ENCODE results near the gene USP7. TPM values are rescaled to one million over a fixed set of nuclear protein-coding genes. Genes with fewer than 3 reads are reported as not detected.

The USP7 gene
- polyA plus RNA-seq (2013): 79.1 TPM

DNA sequence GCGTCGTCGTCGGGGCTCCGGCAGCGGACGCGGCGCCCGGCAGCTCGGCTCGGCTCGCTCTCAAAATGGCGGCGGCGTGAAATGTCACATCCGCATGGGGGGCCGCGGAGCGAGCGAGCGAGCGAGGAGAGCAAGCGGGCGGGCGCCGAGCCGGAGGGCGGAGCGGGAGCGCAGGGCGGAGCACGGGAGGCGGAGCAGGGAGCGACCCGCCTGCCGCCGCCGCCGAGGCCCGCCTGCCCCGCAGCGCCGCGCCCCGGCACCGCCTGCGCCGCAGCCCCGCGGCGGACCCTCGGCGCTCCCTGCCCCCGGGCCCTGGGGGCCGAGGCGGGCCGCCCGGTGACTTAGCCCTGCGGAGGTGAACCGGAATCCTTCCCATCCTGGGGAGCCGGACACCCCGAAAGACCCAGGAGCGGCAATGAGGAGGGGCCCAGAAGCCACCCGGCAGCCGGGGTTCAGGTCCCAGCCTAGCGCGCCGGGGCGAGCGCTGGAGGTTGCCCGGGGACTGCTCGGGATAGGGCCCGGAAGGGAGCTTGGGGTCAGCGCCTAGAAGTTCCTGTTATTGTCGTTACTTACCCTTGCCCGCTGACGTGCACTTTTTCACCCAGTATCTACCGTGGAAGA is at the start of gene USP7:
TSS of gene USP7 (minus strand) at position 86 of the 621 bp plus-strand sequence. CDS start 621 bp downstream, outside the sequence.
- CTCF ChIA-PET: no interaction called here

DNA sequence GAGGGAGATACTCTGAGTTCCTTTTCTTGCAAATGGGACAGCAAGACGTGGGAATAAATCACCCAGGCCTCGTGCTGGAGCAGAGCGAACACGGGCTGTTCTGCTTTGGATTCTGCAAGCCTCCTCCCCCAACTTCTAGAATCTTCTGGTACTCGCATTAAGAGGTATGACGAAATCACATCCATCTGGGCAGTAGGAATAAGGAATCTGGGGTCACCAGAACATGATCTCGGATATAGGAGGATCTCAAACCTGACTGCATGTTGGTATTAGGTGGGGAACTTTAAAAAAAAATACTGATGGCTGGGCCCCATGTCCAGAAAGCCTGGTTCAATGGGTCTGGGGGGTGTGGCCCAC is 49.8 kb upstream of the USP7 start:
- WGBS (ENCODE audit: insufficient coverage): 49% methylated on average over 7 of the region's 7 CpGs
- H3K27me3 ChIP-seq (replicated peaks in 2 of 5; ENCODE audit: control insufficient read depth in 4 of 5, insufficient read depth in 5 of 5, low read length in 4 of 5): no peaks in the 10 kb centered on the region
- POLR2A ChIA-PET: no interaction called here
- CTCF ChIA-PET: interaction anchor here (0.7 to 2.1 kb wide), 7 partner anchors 16 to 126 kb away, joined by 3 to 8 read pairs (median 3); no protein-coding TSS in a partner anchor
- H3K36me3 ChIP-seq (ENCODE audit: control insufficient read depth in 4 of 4, insufficient read depth in 4 of 4, low read length in 3 of 4): no peaks in the 10 kb centered on the region
- no peak overlapping the region for H3K4me3 ChIP-seq (ENCODE audit: control insufficient read depth in 1 of 7, extremely low read depth in 1 of 7, insufficient read depth in 4 of 7, low read depth in 2 of 7, low read length in 6 of 7)
- peaks cover 0 to 13% (median 6%) of the 10 kb centered on the region in 5 experiments for H3K9me3 ChIP-seq (ENCODE audit: control extremely low read depth in 1 of 5, control insufficient read depth in 4 of 5, insufficient read depth in 2 of 5, low read depth in 1 of 5, low read length in 4 of 5)
- no peak overlapping the region for H3K27ac ChIP-seq (ENCODE audit: insufficient read depth in 1 of 2, low read depth in 1 of 2, low read length in 2 of 2, poor library complexity in 1 of 2, severe bottlenecking in 2 of 2)
- peaks cover 0 to 5% (median 4%) of the 10 kb centered on the region in 4 experiments for H3K4me1 ChIP-seq (ENCODE audit: control extremely low read depth in 1 of 4, control insufficient read depth in 4 of 4, insufficient read depth in 4 of 4, low read length in 3 of 4)
- DNase-seq: no peak

More for the DNA sequence above, at the start of gene USP7:
- WGBS (ENCODE audit: insufficient coverage): under 1% methylated on average over 78 of the region's 79 CpGs
- POLR2A ChIA-PET: interaction anchor here (1.0 kb wide), 1 partner anchor 128 kb away, joined by 3 read pairs; the partner anchor contains the start of gene HAPSTR1
- Histone ChIP-seq H3K9me3 (ENCODE audit: control extremely low read depth in 1 of 5, control insufficient read depth in 4 of 5, insufficient read depth in 2 of 5, low read depth in 1 of 5, low read length in 4 of 5) (no peaks in the 10 kb centered on the region), H3K27me3 (replicated peaks in 2 of 5; ENCODE audit: control insufficient read depth in 4 of 5, insufficient read depth in 5 of 5, low read length in 4 of 5) (no peaks in the 10 kb centered on the region), H3K36me3 (ENCODE audit: control insufficient read depth in 4 of 4, insufficient read depth in 4 of 4, low read length in 3 of 4) (no peaks in the 10 kb centered on the region), H3K4me3 (ENCODE audit: control insufficient read depth in 1 of 7, extremely low read depth in 1 of 7, insufficient read depth in 4 of 7, low read depth in 2 of 7, low read length in 6 of 7) (peak within 1 kb of the TSS; percentile 61 to 90 (median 78)), H3K4me1 (ENCODE audit: control extremely low read depth in 1 of 4, control insufficient read depth in 4 of 4, insufficient read depth in 4 of 4, low read length in 3 of 4) (peaks cover 16 to 54% (median 49%) of the 10 kb centered on the region in 4 experiments), H3K27ac (ENCODE audit: insufficient read depth in 1 of 2, low read depth in 1 of 2, low read length in 2 of 2, poor library complexity in 1 of 2, severe bottlenecking in 2 of 2) (peak within 1 kb of the TSS; percentile 50 to 68)
- peak; percentile 90 to 95 (median 94) for DNase-seq

DNA sequence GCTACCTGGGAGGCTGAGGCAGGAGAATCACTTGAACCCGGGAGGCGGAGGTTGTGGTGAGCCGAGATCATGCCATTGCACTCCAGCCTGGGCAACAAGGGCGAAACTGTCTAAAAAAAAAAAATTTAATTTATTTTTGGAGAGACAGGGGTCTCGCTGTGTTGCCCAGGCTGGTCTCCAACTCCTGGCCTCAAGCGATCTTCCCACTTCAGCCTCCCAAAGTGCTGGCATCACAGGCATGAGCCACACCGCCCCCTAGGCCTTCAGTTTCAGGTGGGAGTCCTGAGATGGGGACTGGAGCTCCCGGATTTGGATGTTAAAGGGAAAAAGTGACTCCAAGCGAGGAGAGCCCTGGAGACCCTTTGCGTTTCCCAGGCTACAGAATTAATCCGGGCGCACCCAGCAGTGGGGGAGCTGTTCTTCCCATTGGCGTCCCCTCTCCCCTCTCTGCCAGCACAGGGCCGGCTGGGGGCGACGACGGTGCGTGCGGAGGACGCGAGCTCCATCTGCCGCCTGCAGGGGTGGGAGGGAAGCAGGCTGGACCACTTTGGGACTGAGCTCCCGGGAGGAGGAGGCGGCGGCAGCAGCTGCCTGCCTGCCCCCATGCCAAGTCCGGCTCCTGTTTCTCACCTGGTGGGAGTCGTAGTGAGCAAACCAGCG is 49.3 kb upstream of the USP7 start:
- DNase-seq: peak; percentile 43 to 56 (median 49)
- no peaks in the 10 kb centered on the region for H3K27me3 ChIP-seq (replicated peaks in 2 of 5; ENCODE audit: control insufficient read depth in 4 of 5, insufficient read depth in 5 of 5, low read length in 4 of 5)
- ChIA-PET POLR2A (no interaction called here), CTCF (interaction anchor here (0.7 to 2.1 kb wide), 10 partner anchors 16 to 126 kb away, joined by 3 to 8 read pairs (median 3); no protein-coding TSS in a partner anchor)
- WGBS (ENCODE audit: insufficient coverage): 58% methylated on average over 11 of the region's 28 CpGs
- no peak overlapping the region for H3K4me3 ChIP-seq (ENCODE audit: control insufficient read depth in 1 of 7, extremely low read depth in 1 of 7, insufficient read depth in 4 of 7, low read depth in 2 of 7, low read length in 6 of 7)
- peaks cover 0 to 8% (median 7%) of the 10 kb centered on the region in 4 experiments for H3K4me1 ChIP-seq (ENCODE audit: control extremely low read depth in 1 of 4, control insufficient read depth in 4 of 4, insufficient read depth in 4 of 4, low read length in 3 of 4)
- peaks cover 0 to 13% (median 6%) of the 10 kb centered on the region in 5 experiments for H3K9me3 ChIP-seq (ENCODE audit: control extremely low read depth in 1 of 5, control insufficient read depth in 4 of 5, insufficient read depth in 2 of 5, low read depth in 1 of 5, low read length in 4 of 5)
- H3K27ac ChIP-seq (ENCODE audit: insufficient read depth in 1 of 2, low read depth in 1 of 2, low read length in 2 of 2, poor library complexity in 1 of 2, severe bottlenecking in 2 of 2): no peak overlapping the region
- H3K36me3 ChIP-seq (ENCODE audit: control insufficient read depth in 4 of 4, insufficient read depth in 4 of 4, low read length in 3 of 4): no peaks in the 10 kb centered on the region

DNA sequence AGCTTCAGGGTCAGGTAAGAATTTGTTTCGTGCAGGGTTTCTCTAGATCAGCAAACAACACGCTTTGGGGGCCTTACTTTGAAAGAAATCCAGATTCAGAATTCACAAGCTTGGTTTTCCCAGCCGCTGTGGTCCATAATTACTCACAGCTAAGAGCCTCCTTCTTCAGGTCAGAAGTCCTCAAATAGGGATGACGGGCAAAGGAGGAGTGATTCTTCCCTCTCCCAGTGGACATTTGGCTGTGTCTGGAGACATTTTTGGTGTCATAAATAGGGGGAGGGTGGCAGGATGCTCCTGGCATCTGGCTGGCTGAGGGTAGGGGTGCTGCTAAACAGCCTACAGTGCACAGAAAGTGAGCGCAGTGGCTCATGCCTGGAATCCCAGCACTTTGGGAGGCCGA is 48.6 kb upstream of the USP7 start:
- no peaks in the 10 kb centered on the region for H3K27me3 ChIP-seq (replicated peaks in 2 of 5; ENCODE audit: control insufficient read depth in 4 of 5, insufficient read depth in 5 of 5, low read length in 4 of 5)
- CTCF ChIA-PET: interaction anchor here (0.6 to 2.1 kb wide), 10 partner anchors 17 to 127 kb away, joined by 3 to 8 read pairs (median 4); no protein-coding TSS in a partner anchor
- no peaks in the 10 kb centered on the region for H3K36me3 ChIP-seq (ENCODE audit: control insufficient read depth in 4 of 4, insufficient read depth in 4 of 4, low read length in 3 of 4)
- H3K27ac ChIP-seq (ENCODE audit: insufficient read depth in 1 of 2, low read depth in 1 of 2, low read length in 2 of 2, poor library complexity in 1 of 2, severe bottlenecking in 2 of 2): no peak overlapping the region
- POLR2A ChIA-PET: no interaction called here
- H3K4me1 ChIP-seq (ENCODE audit: control extremely low read depth in 1 of 4, control insufficient read depth in 4 of 4, insufficient read depth in 4 of 4, low read length in 3 of 4): peaks cover 0 to 8% (median 7%) of the 10 kb centered on the region in 4 experiments
- H3K9me3 ChIP-seq (ENCODE audit: control extremely low read depth in 1 of 5, control insufficient read depth in 4 of 5, insufficient read depth in 2 of 5, low read depth in 1 of 5, low read length in 4 of 5): peaks cover 0 to 13% (median 6%) of the 10 kb centered on the region in 5 experiments
- 73% methylated on average over 5 of the region's 6 CpGs for WGBS (ENCODE audit: insufficient coverage)
- no peak overlapping the region for H3K4me3 ChIP-seq (ENCODE audit: control insufficient read depth in 1 of 7, extremely low read depth in 1 of 7, insufficient read depth in 4 of 7, low read depth in 2 of 7, low read length in 6 of 7)
- no peak for DNase-seq

DNA sequence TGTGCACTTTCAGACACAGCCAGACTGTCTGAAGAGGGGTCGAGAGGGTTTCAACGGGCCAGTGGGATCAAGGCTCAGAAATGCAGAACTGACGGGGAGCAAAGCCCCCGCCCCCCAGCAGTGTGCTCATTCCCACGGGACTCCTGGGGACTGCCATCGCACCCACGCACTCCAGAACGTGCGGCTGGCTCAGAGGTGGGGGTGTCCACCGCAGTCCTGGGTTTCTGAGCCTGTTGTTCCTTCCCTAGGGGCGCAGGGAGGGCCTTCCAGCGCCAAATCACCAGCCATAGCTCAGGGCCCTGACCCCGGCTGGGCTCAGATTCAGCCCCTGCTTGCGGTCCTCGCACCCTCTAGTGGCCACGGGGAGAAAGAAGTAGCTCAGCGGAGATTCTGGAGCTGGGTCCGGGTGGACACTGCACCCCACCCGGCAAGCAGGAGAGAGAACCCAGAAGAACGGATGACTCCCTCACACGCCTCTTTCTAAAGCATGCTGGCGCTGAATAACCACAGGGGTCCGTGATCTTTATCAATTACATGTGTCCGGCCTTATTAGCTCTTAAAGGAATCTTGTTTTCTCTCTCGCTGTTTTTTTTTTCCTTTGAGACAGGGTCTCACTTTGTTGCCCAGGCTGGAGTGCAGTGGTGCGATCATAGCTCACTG is 45.0 kb upstream of the USP7 start:
- WGBS (ENCODE audit: insufficient coverage): 11% methylated on average over 21 of the region's 26 CpGs
- Histone ChIP-seq H3K36me3 (ENCODE audit: control insufficient read depth in 4 of 4, insufficient read depth in 4 of 4, low read length in 3 of 4) (no peaks in the 10 kb centered on the region), H3K9me3 (ENCODE audit: control extremely low read depth in 1 of 5, control insufficient read depth in 4 of 5, insufficient read depth in 2 of 5, low read depth in 1 of 5, low read length in 4 of 5) (peaks cover 0 to 2% (median 0%) of the 10 kb centered on the region in 5 experiments), H3K4me3 (ENCODE audit: control insufficient read depth in 1 of 7, extremely low read depth in 1 of 7, insufficient read depth in 4 of 7, low read depth in 2 of 7, low read length in 6 of 7) (peak overlapping the region in 5 of 7 experiments; percentile 23 to 60 (median 56)), H3K4me1 (ENCODE audit: control extremely low read depth in 1 of 4, control insufficient read depth in 4 of 4, insufficient read depth in 4 of 4, low read length in 3 of 4) (peaks cover 0 to 8% (median 6%) of the 10 kb centered on the region in 4 experiments), H3K27me3 (replicated peaks in 2 of 5; ENCODE audit: control insufficient read depth in 4 of 5, insufficient read depth in 5 of 5, low read length in 4 of 5) (peaks cover 0 to 2% (median 0%) of the 10 kb centered on the region in 5 experiments), H3K27ac (ENCODE audit: insufficient read depth in 1 of 2, low read depth in 1 of 2, low read length in 2 of 2, poor library complexity in 1 of 2, severe bottlenecking in 2 of 2) (no peak overlapping the region)
- ChIA-PET CTCF (interaction anchor here (0.6 to 4.1 kb wide), 32 partner anchors 10 to 437 kb away, joined by 3 to 37 read pairs (median 4); no protein-coding TSS in a partner anchor), POLR2A (no interaction called here)
- DNase-seq: peak; percentile 76 to 83 (median 83)

DNA sequence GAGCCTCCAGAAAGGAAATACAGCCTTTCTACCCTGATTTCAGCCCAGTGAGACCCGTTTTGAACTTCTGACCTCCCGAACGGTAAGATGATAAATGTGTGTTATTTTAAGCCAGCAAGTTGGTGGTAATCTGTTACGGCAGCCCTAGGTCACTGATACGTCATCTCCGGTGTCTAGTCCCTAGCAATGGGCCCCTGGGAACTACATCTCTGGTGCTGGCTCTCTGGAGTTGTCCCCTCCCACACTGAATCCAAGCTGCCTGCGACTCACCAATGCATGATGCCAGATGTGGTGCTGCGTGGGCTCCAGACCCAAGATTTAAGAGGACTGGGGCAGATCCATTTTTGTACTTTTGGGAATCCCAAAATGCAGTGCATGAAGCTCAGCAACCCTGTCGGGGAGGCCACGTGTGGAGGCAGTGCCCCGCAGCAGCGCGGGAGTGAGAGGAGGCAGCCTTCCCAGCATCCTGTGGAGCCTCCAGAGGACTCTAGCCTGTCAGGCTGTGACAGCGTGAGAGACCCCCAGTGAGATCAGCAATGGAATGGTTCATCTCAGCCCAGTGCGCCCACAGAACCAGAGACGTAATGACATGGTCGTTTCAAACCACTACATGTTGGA is 43.6 kb upstream of the USP7 start:
- peaks cover 0 to 8% (median 6%) of the 10 kb centered on the region in 4 experiments for H3K4me1 ChIP-seq (ENCODE audit: control extremely low read depth in 1 of 4, control insufficient read depth in 4 of 4, insufficient read depth in 4 of 4, low read length in 3 of 4)
- 89% methylated on average over 14 of the region's 17 CpGs for WGBS (ENCODE audit: insufficient coverage)
- H3K27ac ChIP-seq (ENCODE audit: insufficient read depth in 1 of 2, low read depth in 1 of 2, low read length in 2 of 2, poor library complexity in 1 of 2, severe bottlenecking in 2 of 2): no peak overlapping the region
- CTCF ChIA-PET: interaction anchor here (0.7 to 4.1 kb wide), 6 partner anchors 13 to 281 kb away, joined by 3 to 37 read pairs (median 3); no protein-coding TSS in a partner anchor
- H3K27me3 ChIP-seq (replicated peaks in 2 of 5; ENCODE audit: control insufficient read depth in 4 of 5, insufficient read depth in 5 of 5, low read length in 4 of 5): peaks cover 0 to 2% (median 0%) of the 10 kb centered on the region in 5 experiments
- DNase-seq: no peak
- no peak overlapping the region for H3K4me3 ChIP-seq (ENCODE audit: control insufficient read depth in 1 of 7, extremely low read depth in 1 of 7, insufficient read depth in 4 of 7, low read depth in 2 of 7, low read length in 6 of 7)
- POLR2A ChIA-PET: interaction anchor here (0.5 kb wide), 1 partner anchor 12 kb away, joined by 3 read pairs; no protein-coding TSS in a partner anchor
- H3K36me3 ChIP-seq (ENCODE audit: control insufficient read depth in 4 of 4, insufficient read depth in 4 of 4, low read length in 3 of 4): no peaks in the 10 kb centered on the region
- H3K9me3 ChIP-seq (ENCODE audit: control extremely low read depth in 1 of 5, control insufficient read depth in 4 of 5, insufficient read depth in 2 of 5, low read depth in 1 of 5, low read length in 4 of 5): no peaks in the 10 kb centered on the region
